Hepatocyte (in vitro differentiated cells): ENCODE measurements around the gene MRPL10.

Source experiments
- EZH2phosphoT487 ChIP-seq: fragments of 200-600 bp; sonication (generic); IDR thresholded peaks from one replicate; pipeline ENCODE4 v1.6.1; 2018; ENCODE audit warnings: antibody characterized with exemption, mild to moderate bottlenecking, low read depth, moderate library complexity; ENCODE audit not compliant: unreplicated experiment, severe bottlenecking
- TF ChIP-seq, protein P1 (sequence below): fragments of 200-600 bp; sonication (generic); IDR thresholded peaks from 2 replicates; pipeline ENCODE4 v1.5.1; 2016; ENCODE audit warnings: antibody characterized with exemption, mild to moderate bottlenecking; ENCODE audit not compliant: poor library complexity

DNA sequence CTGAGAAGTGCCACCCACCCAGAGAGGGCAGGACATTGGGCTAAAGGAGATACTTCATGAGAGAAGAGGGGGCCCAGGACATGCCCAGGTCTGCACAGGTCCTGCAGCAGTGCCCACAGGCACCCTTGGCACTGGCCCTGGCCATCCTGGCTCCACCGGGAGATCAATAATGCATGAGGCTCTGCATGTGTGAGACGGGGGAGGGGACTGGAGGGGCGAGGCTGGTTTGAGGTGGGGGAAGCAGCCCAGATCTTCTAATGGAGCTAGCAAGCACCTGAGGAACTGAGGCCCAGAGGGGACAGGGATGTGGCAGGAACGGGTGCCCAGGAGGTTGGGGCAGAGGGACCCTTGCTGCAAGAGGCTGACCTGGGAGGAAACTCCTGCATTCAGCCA is 10.3 kb downstream of the MRPL10 start:
- TF ChIP-seq, protein P1, sequence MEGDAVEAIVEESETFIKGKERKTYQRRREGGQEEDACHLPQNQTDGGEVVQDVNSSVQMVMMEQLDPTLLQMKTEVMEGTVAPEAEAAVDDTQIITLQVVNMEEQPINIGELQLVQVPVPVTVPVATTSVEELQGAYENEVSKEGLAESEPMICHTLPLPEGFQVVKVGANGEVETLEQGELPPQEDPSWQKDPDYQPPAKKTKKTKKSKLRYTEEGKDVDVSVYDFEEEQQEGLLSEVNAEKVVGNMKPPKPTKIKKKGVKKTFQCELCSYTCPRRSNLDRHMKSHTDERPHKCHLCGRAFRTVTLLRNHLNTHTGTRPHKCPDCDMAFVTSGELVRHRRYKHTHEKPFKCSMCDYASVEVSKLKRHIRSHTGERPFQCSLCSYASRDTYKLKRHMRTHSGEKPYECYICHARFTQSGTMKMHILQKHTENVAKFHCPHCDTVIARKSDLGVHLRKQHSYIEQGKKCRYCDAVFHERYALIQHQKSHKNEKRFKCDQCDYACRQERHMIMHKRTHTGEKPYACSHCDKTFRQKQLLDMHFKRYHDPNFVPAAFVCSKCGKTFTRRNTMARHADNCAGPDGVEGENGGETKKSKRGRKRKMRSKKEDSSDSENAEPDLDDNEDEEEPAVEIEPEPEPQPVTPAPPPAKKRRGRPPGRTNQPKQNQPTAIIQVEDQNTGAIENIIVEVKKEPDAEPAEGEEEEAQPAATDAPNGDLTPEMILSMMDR = no peak
- TF ChIP-seq EZH2phosphoT487 = no peak
